ENCODE measurements around the gene PAIP1.
"Not testable (repeated sequence)": the region's sequence is repeated elsewhere in the genome, so short reads cannot be mapped to it uniquely, and the experiment has no call there.

PAIP1 gene

GRCh38 chr5:43556857-43557542, at the start of gene PAIP1:
Gene PAIP1, minus strand, starts transcription at chr5:43557077. Its CDS starts 231 bp downstream, at chr5:43556846.
- peak; percentile 65 for DNase-seq

GRCh38 chr5:43606351-43606750, 49.5 kb upstream of the PAIP1 start:
- DNase-seq: no peak

GRCh38 chr5:43604699-43605098, 47.8 kb upstream of the PAIP1 start:
- DNase-seq: no peak

- DNase-seq: peak; percentile 90
Observed at GRCh38 chr5:43603344-43604217, 46.7 kb upstream of the PAIP1 start.

- DNase-seq: peak; percentile 40
Observed at GRCh38 chr5:43602461-43603343, 45.8 kb upstream of the PAIP1 start, which contains the start of gene NNT. Gene NNT, plus strand, starts transcription at chr5:43603180. Its CDS starts 6,016 bp downstream, at chr5:43609196.

- peak; percentile 15 for DNase-seq
Observed at GRCh38 chr5:43601454-43602260, 44.8 kb upstream of the PAIP1 start.

GRCh38 chr5:43598927-43599326, 42.0 kb upstream of the PAIP1 start:
- DNase-seq: not testable (repeated sequence)

- peak; percentile 57 for DNase-seq
Observed at GRCh38 chr5:43592363-43592762, 35.5 kb upstream of the PAIP1 start.

- DNase-seq: no peak
Observed at GRCh38 chr5:43590700-43591099, 33.8 kb upstream of the PAIP1 start.

- DNase-seq: no peak
Observed at GRCh38 chr5:43589310-43589709, 32.4 kb upstream of the PAIP1 start.

GRCh38 chr5:43588842-43589241, 32.0 kb upstream of the PAIP1 start:
- DNase-seq: no peak

GRCh38 chr5:43584166-43584699, 27.4 kb upstream of the PAIP1 start:
- DNase-seq: no peak

- DNase-seq: no peak
Observed at GRCh38 chr5:43583724-43584123, 26.8 kb upstream of the PAIP1 start.

GRCh38 chr5:43582082-43583005, 25.5 kb upstream of the PAIP1 start:
- no peak for DNase-seq

GRCh38 chr5:43581398-43581797, 24.5 kb upstream of the PAIP1 start:
- DNase-seq: no peak

GRCh38 chr5:43580402-43581210, 23.7 kb upstream of the PAIP1 start:
- not testable (repeated sequence) for DNase-seq

GRCh38 chr5:43573058-43573457, 16.2 kb upstream of the PAIP1 start:
- DNase-seq: no peak

- DNase-seq: no peak
Observed at GRCh38 chr5:43572357-43572756, 15.5 kb upstream of the PAIP1 start.

- DNase-seq: no peak
Observed at GRCh38 chr5:43571237-43571636, 14.4 kb upstream of the PAIP1 start.
